ENCODE results near the gene KASH5.

The KASH5 gene

DNA sequence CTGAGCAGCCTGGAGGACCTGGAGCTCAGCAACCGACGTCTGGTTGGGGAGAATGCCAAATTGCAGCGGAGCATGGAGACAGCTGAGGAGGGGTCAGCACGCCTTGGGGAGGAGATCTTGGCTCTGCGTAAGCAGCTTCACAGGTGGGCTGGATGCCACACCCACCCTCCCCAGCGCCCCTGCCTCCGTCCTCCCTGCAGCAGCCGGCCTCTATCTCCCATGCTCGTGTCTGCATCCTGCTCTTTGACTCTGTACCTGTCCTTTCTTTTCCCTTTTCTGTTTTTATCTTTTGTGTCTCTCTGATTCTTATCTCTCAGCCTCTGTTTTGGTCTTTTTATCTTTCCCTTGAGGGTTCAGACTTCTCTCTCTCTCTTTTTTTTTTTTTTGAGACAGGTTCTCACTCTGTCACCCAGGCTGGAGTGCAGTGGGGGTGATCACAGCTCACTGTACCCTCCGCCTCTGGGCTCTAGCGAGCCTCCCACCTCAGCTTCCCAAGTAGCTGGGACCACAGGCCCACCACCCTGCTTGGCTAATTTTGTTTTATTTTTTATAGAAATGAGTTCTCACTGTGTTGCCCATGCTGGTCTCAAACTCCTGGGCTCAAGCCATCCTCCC lies 10.1 kb downstream of the KASH5 start:
- DNase-seq, result no peak

DNA sequence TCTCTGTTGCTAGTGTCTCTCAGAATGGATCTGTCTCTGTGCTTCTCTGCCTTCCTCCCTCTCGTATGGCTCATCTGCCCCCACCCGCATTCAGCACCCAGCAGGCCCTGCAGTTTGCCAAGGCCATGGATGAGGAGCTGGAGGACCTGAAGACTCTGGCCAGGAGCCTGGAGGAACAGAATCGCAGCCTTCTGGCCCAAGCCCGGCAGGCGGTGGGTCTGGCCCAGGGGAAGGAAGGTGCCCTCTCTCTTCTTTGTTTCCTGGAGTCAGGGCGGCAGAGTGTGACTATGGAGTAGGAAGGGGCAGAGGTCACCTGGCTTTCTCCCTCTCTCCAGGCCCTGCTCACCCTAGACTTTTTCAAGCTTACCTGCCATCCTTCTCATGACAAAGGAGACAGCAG lies 10.9 kb downstream of the KASH5 start:
- DNase-seq, result no peak

- DNase-seq, result no peak
Measured at GRCh38 chr19:49400029-49400428, 12.0 kb downstream of the KASH5 start.

- peak; percentile 20 for DNase-seq
Measured at GRCh38 chr19:49403404-49404187, 15.5 kb downstream of the KASH5 start.

DNA sequence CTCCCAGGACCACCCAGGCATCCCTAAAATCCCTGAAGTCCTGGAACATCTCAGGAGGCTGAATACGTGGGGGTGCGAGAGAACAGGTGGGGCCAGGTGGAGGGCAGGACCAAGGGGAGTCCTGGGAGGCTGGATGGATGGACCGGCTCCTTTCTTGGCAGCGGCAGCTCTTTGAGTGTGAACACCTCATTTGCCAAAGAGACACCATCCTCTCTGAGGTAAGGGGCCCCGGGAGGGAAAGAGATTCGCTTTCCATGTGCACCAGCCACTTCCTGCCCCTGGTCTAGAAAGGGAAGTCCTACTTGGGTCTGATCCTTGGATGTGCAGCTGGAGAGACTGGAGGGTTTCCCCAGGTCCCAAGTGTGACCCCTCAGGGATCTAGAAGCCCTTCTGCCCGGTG lies 19.0 kb downstream of the KASH5 start:
- DNase-seq, result no peak

GRCh38 chr19:49407482-49408015 lies 19.5 kb downstream of the KASH5 start:
- no peak for DNase-seq

DNA sequence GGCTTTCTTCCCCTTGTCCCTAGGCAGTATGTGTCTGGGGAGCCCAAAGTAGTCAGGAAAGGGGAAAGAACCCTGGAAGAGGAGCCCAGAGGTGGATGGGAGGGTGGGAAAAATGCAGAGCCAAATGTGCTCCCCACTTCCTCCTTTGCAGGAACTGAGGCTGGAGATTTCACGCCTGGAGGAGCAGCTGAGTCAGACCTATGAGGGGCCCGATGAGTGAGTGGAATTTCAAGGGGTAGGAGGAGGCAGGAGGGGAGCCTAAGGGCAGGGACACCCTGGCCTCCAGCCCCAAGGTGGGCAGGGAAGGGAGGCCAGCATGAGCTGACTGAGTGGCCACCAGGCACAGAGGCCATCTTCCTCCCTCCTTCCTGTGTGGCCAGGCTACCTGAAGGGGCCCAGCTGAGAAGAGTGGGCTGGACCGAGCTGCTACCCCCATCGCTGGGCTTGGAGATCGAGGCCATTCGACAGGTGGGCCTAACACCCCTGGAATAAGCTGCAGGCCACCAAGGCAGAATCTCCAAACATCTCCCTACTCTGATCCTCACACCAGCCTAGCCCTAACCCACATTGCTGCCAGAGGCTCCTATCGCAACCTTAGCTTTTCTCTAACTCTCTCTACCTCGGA lies 20.9 kb downstream of the KASH5 start:
- DNase-seq, result no peak

GRCh38 chr19:49409441-49410029 lies 21.5 kb downstream of the KASH5 start:
- DNase-seq, result no peak

DNA sequence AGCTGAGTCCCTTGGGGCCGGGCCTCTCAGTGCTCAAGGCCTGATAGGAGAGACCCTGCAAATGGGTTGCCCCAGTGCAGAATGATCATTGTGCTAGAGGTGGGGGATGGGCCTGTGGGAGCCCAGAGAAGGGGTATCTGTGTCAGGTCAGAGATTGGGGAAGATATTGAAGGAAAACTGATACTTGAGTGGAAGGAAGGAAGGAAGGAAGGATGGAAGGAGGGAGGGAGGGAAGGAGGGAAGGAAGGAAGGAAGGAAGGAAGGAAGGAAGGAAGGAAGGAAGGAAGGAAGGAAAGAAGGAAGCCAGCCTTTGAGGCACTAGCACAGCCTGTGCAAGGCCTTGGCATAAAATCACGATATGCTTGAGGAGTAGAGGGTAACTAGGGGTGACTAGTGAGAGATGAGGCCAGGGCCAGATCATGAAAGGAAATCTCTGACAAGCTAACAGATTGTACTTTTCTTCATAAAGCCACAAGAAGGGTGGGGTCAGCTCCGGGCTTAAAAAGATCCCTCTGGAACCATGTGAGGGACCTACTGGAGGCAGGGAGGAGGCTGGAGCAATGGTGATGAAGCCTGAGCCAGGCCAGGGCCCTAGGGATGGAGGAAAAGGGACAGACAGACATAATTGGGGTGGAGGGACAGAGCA lies 23.8 kb downstream of the KASH5 start:
- no peak for DNase-seq

- no peak for DNase-seq
Measured at GRCh38 chr19:49413348-49413747, 25.3 kb downstream of the KASH5 start.

- DNase-seq, result no peak
Measured at GRCh38 chr19:49414256-49414655, 26.2 kb downstream of the KASH5 start.

GRCh38 chr19:49415102-49415809 lies 27.2 kb downstream of the KASH5 start:
- no peak for DNase-seq

- no peak for DNase-seq
Measured at GRCh38 chr19:49415810-49416200, 27.8 kb downstream of the KASH5 start.

DNA sequence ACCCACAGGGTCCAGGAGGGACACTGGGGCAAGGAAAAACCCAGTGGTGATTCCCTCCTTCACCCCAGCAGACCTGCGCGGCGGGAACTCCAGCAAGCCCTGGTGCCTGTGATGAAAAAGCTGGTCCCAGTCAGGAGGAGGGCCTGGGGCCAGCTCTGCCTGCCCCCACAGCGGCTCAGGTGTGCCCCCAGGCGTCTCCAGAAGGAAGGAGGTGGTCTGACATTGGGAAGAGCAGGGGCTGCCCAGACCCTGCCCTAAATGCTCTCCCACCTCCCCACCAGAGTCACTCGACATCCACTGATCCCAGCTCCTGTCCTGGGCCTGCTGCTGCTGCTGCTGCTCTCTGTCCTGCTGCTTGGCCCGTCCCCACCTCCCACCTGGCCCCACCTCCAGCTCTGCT lies 29.0 kb downstream of the KASH5 start:
- DNase-seq, result no peak

- no peak for DNase-seq
Measured at GRCh38 chr19:49418511-49418910, 30.5 kb downstream of the KASH5 start.

DNA sequence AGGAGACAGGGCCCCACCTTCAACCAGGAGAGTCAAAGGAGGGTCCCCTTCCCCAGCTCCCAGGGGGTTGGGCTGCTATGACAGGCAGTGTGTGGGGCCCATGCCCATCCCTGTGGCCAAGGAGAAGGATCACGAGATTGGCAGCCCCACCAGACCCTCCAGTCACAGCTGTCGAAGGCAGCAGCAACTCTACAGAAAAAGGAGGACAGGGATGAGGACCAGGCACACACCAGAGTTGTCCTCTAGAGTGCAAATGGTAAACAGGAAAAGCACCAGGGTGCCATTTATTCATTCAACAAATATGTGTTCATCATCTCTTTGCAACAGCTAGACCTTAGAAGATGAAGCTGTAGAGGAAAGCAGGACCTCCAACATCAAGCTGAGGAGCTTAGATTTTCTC lies 31.1 kb downstream of the KASH5 start:
- no peak for DNase-seq

DNA sequence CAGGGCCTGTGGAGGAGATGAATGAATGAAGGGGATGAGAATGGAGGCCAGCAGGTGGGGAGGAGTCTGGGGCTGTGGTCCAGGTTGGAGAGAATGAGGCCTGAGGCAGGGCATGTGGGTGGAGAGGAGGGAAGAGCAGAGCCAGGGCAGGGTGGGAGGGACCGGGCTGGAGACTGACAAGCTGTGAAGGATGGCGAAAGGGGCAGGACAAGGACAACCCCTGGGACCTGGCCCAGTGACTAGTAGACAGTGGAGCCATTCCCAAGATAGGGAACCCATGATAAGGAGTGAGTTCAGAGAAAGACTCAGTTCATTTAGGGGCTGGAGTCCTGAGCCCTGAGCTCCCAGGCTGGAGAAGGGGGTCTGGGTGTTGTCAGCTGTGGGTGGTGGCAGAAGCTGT lies 32.2 kb downstream of the KASH5 start:
- no peak for DNase-seq

GRCh38 chr19:49421039-49421877 lies 33.2 kb downstream of the KASH5 start:
- peak; percentile 96 for DNase-seq

GRCh38 chr19:49421878-49422202 lies 33.8 kb downstream of the KASH5 start:
- DNase-seq, result no peak

GRCh38 chr19:49422407-49423070 lies 34.5 kb downstream of the KASH5 start:
- peak; percentile 17 for DNase-seq

All from NCI-H1105 (cell line).